ENCODE results near the gene FAM9B.
"Not testable (repeated sequence)": the region's sequence is repeated elsewhere in the genome, so short reads cannot be mapped to it uniquely, and the experiment has no call there.

FAM9B gene

DNA sequence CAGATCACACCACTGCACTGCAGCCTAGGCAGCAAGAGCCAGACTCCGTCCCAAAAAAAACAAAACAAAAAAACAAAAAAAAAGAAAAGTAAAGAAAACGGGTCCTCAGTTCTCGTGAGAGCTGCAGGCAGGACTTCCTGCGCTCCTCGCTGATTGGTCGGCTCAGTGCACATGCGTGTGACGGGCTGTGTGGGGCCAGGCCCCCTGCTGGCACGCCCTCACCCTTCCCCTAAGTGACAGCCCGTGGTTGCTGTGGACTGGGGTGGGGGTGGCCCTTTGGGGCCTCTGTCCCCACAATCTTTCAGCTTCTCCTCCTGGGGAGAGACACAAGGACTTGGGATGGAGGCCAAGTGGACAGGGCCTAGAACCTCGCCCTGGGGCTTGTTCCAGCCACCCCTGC lies at the start of gene FAM9B:
FAM9B (minus strand) TSS at position 139 of the 400 bp plus-strand sequence. CDS start 1,141 bp downstream, outside the sequence.
- DNase-seq = no peak

DNA sequence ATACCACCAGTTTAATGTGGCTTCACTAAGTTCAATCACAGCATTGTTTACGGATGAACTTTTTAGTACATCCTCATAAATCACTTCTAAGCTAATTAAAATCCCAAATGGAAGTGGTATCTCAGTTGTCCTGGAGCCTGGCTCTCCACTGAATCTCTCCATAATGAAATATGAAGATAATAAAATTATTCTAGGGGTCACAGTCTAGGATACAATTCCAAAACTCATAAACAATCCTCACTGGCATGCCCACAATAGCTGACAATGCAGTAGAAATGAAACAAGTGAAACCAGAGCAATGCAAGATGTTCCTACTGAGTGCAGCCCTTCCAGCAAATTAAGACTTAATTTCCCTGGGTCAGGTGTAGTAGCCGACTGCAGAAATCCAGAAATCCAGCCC lies 47.3 kb upstream of the FAM9B start:
- no peak for DNase-seq

GRCh38 chrX:9074326-9074725 lies 40.4 kb upstream of the FAM9B start:
- DNase-seq = no peak

- no peak for DNase-seq
Measured at GRCh38 chrX:9072281-9072680, 38.4 kb upstream of the FAM9B start.

DNA sequence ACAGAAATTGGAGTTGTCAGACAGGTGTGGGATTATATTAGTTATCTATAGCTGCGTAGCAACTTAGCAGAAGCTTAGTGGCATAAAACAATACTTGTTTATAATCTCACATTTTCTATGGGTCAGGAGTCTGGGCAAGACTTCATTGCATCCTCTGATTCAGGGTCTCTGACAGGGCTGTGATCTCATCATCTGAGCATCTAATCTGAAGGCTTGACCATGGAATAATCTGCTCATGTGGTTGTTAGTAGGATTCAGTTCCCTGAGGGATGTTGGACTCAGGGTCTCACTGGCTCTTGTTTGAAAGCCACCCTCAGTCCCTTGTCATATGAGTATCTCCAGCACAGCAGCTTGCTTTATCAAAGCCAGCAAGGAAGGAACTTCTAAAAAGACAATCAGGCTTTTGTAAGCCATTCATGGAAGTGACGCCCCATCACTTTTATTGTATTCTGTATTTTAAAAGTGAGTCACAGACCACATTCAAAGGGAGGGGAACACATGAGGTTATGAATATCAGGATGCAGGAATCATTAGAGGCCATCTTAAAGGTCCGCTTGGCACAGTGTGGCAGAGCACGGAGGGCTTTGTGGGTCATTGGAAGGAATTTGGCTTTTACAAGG lies 37.2 kb upstream of the FAM9B start:
- no peak for DNase-seq

DNA sequence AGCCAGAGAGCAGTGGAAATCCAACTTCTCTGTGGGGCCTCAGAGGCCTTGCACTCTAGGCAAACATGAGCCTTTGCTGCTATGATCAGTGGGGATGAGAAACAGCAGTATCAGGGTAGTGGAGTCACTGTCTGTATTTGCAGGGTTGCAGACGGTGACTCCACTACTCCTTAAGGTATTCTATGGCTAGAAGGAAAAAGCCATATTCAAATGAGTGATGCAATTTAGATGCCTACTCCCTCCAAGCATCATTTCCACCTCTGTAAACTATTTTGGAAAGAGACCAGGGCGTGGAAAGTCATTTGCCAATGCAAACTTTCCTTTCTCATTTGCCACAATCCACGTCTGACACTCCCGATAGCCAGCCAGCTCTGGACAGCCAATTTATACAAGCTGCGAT lies 35.6 kb upstream of the FAM9B start:
- no peak for DNase-seq

DNA sequence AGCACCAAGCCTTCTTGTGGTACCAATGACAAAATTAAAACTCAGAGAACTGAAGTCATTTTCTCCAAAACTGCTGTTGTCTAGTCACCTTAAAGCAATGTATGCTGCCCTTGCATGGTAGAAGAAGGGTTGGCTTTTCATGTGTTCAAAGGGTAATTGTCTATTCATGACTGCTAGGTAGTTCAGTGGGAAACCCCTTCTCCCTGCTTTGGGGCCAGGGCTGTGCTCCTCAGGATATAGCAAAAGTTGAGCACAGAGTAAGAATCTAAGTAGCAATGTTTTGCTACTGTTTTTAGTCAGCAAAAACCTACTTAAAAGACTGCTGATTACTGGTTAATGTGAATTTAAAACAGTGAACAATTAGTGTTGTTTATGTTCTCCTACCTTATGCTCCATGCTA lies 30.8 kb upstream of the FAM9B start:
- DNase-seq = no peak

DNA sequence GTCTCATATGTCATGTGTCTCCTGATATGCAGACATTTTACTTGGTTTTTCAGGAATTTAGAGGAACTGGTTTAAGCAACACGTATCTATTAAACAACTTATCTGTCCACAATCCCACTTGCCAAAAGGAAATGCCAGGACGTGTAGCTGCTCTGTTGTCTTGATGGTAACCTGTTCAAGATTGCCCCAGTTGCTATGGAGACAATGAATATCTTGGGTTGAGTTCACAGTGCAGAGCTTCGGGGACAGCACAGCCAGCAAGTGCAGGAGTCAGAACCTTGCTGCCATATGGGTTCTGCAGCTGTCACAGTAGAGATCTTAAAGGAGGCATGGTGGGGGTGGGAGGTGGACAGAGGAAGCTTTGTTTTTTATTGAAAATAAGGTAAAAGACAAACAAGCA lies 28.7 kb upstream of the FAM9B start:
- no peak for DNase-seq

- no peak for DNase-seq
Measured at GRCh38 chrX:9055354-9055753, 21.4 kb upstream of the FAM9B start.

DNA sequence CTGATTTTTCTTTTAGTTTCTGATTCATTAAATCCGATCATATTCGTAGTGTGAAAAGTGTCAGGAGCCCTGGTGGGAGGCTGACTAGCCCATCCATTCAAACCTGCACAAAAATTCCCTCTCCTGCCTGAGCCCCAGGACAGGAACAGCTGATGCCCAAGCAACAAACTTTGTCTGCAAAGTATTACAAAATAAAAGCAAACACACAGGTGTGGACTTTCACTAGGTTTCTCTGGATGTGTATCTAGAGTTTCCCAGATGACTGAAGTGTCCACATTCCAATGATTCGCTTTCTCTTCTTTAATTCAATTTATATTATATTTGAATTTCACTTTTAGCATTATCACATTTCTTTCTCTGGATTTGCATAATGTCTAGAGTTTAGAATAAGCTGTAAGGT lies 18.2 kb upstream of the FAM9B start:
- DNase-seq = no peak

GRCh38 chrX:9050331-9050730 lies 16.4 kb upstream of the FAM9B start:
- no peak for DNase-seq

- no peak for DNase-seq
Measured at GRCh38 chrX:9048801-9049200, 14.9 kb upstream of the FAM9B start.

GRCh38 chrX:9038244-9038643 lies 4.3 kb upstream of the FAM9B start:
- DNase-seq = no peak

- DNase-seq = no peak
Measured at GRCh38 chrX:9037296-9037695, 3.4 kb upstream of the FAM9B start.

DNA sequence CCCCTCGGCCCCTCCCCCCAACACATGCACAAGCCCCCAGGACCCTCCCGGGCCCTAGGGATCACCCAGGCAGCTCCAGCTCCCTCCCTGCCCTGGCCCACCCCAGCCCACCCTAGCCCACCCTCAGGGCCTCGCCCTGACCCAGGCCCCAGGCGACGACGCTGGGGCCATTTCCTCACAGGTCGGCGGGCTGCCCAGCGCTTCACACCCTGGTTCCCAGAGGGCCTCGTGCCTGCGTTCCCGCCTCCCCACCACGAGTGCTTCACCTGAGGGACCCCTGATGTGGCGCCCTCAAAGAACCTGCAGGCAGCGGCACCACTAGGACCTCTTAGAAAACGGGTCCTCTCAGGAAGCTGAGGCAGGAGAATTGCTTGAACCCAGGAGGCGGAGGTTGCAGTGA lies 341 bp downstream of the FAM9B start:
- no peak for DNase-seq

DNA sequence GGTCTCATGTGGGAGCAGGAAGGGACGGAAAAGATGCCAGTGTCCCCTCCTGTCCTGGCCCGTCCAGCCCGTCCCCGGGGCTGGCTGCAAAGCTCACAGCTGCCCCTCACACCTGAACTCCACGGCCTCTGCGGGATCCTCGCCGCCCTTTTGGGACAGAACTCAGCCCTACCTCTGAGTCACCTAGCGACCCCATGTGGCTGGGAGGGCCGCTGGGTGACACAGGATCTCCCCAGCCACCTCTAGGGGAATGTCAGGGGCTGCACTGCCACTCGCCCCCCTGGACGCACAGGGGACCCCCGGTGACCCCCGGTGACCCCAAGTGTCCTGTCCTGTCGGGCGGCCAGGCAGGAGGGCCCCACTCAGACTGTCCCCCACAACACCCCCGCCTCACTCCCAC lies 748 bp downstream of the FAM9B start:
- no peak for DNase-seq

DNA sequence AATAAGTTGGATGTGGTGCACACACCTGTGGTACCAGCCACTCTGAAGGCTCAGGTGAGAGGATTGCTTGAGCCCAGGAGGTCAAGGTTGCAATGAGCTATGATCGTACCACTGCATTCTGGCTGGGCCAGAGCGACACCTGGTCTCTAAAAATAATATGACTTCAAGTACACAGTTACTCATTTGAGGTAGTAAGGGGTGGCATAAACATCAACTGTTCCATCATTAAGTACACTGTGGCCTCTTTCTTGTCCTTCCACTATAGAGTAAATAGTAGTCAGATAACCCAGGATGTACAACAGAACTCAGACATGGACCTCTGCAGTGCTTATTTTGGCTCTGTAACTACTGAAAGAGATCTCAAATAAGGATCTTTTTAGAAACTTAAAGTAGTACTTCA lies 10.6 kb downstream of the FAM9B start:
- DNase-seq = no peak

DNA sequence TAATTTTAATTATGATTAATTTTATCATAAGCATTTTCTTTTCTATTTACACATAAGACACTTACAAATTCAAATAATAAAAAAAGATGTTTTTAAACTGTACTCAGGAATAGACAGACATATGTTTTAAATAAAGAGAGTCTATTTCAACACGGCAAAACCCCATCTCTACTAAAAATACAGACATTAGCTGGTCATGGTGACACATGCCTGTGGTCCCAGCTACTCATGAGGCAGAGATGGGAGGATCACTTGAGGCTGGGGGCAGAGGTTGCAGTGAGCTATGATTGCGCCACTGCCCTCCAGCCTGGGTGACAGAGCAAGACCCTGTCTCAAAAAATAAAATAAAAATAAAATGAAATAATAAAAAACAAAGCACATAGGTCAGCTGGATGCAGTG lies 14.8 kb downstream of the FAM9B start:
- DNase-seq = no peak

DNA sequence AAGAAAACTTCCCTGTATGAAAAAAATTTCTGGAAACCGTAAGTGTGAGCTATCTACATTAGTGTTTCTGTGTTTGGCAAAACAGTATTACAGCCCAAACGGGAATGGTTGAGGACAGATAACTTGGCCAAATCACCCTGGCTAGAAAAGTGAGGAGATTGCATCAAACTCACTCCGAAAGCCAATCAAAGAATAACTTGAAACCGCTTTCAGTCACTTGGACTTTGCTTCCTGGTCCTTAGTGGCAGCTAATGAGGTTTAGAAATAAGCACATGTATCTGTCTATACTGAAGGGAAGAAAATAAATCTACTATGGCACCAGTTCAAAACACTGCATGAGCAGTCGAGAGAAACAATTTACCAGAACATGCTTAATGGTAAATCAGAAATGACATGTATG lies 15.6 kb downstream of the FAM9B start:
- not testable (repeated sequence) for DNase-seq

DNA sequence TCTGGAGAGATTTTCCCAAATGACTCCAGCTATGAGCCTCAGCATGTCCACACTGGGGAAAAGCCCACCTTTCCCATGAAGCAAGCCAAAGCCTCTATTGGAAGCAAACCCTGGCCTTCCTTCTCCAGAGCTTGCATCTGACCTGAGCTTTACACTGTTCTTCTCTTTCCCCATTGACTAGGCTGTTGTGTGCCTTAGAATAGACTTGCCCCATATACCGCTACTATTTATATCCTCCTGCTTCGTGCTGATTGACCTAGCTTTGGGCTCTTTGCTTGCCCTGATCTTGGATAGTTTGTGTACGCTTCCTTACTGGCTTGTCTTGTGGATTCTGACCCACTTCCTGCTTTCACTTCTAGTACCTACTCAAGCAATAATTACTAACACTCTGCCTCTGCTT lies 30.9 kb downstream of the FAM9B start:
- DNase-seq = no peak

GRCh38 chrX:8988446-8988845 lies 45.5 kb downstream of the FAM9B start:
- DNase-seq = peak; percentile 0

- peak; percentile 3 for DNase-seq
Measured at GRCh38 chrX:8987672-8988250, 46.2 kb downstream of the FAM9B start.

GRCh38 chrX:8984231-8984630 lies 49.7 kb downstream of the FAM9B start:
- no peak for DNase-seq

DNA sequence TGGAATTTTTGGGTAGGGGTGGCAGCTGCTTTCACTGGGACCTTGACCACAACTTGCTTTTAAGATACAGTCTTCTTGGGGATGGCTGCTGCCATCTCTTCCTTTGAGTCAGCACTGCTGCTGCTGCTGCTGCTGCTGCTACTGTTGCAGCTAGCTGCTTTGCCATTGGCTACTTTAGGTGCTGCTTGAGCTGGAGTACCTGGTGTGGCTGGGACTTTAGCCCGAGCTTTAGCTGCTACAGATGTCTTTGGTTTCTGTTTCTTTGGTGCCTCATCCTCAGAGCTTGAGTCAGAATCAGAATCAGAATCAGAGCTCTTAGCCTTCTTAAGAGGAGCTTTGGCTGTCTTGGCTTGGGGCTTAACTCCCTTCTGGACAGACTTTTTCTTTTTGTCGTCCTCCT lies 52.2 kb downstream of the FAM9B start:
- peak; percentile 24 for DNase-seq

- DNase-seq = no peak
Measured at GRCh38 chrX:8980756-8981155, 53.2 kb downstream of the FAM9B start.

All from NCI-H510A (cell line).